Keratinocyte (primary cell): ENCODE data around the gene POLD2. TPM values are rescaled to one million over a fixed set of nuclear protein-coding genes. Genes with fewer than 3 reads are reported as not detected.

Experiments used
- DNase-seq: peaks from one replicate; pipeline ENCODE4 v3.0.0-alpha.2; 2011; ENCODE audit warnings: low read depth, missing footprints, low spot score
- FAIRE-seq: peaks from 2 replicates; lab custom pipeline; 2011; peaks lifted over from hg19 to GRCh38; lab: Jason Lieb, UNC
- H2AFZ ChIP-seq: 2 replicates; pipeline ENCODE4 v1.6.0; 2012; ENCODE audit warnings: low read length, control low read depth, inconsistent platforms; ENCODE audit not compliant: control insufficient read depth
- H3K27ac ChIP-seq: 2 replicates; pipeline ENCODE4 v1.5.1; 2011; ENCODE audit warnings: low read length; ENCODE audit not compliant: control insufficient read depth, insufficient read depth
- H3K27me3 ChIP-seq: 3 replicates; pipeline ENCODE4 v1.6.0; 2011; ENCODE audit warnings: low read length; ENCODE audit not compliant: control insufficient read depth, insufficient read depth; ENCODE audit errors: extremely low read depth
- H3K36me3 ChIP-seq, 2 experiments: 2 replicates in 1 of 2; 3 replicates in 1 of 2; pipeline ENCODE4 v1.5.1; 2011; ENCODE audit warnings: low read length in 2 of 2, mild to moderate bottlenecking in 1 of 2; ENCODE audit not compliant: control insufficient read depth in 2 of 2, insufficient read depth in 2 of 2; ENCODE audit errors: extremely low read depth in 1 of 2
- H3K4me1 ChIP-seq: 3 replicates; pipeline ENCODE4 v1.5.1; 2011; ENCODE audit warnings: low read length; ENCODE audit not compliant: control insufficient read depth, insufficient read depth; ENCODE audit errors: extremely low read depth
- H3K4me2 ChIP-seq: 3 replicates; pipeline ENCODE4 v1.6.0; 2011; ENCODE audit warnings: low read depth, low read length; ENCODE audit not compliant: control insufficient read depth, insufficient read depth; ENCODE audit errors: extremely low read depth
- H3K4me3 ChIP-seq, 3 experiments: fragments of 200-600 bp in 1 of 3; sonication (generic) in 1 of 3; 2 replicates in 2 of 3; 3 replicates in 1 of 3; pipeline ENCODE4 v1.5.1; 2011 to 2016; ENCODE audit warnings: low read length in 3 of 3, mild to moderate bottlenecking in 3 of 3, control low read depth in 2 of 3, inconsistent platforms in 1 of 3, low read depth in 1 of 3, mixed read lengths in 1 of 3, mixed run types in 1 of 3, moderate library complexity in 1 of 3; ENCODE audit not compliant: control insufficient read depth in 2 of 3, insufficient read depth in 2 of 3; ENCODE audit errors: extremely low read depth in 1 of 3
- H3K79me2 ChIP-seq: 2 replicates; pipeline ENCODE4 v1.6.0; 2012; ENCODE audit warnings: low read length; ENCODE audit not compliant: control insufficient read depth, insufficient read depth
- H3K9ac ChIP-seq: 3 replicates; pipeline ENCODE4 v1.6.0; 2011; ENCODE audit warnings: low read length; ENCODE audit not compliant: control insufficient read depth, insufficient read depth; ENCODE audit errors: extremely low read depth
- H3K9me1 ChIP-seq: 3 replicates; pipeline ENCODE4 v1.6.0; 2011; ENCODE audit warnings: low read length; ENCODE audit not compliant: control insufficient read depth, insufficient read depth; ENCODE audit errors: extremely low read depth
- H3K9me3 ChIP-seq: 2 replicates; pipeline ENCODE4 v1.5.1; 2012; ENCODE audit warnings: low read depth, low read length; ENCODE audit not compliant: control insufficient read depth
- H4K20me1 ChIP-seq: 3 replicates; pipeline ENCODE4 v1.6.0; 2011; ENCODE audit warnings: low read length; ENCODE audit not compliant: control insufficient read depth, insufficient read depth; ENCODE audit errors: extremely low read depth
- CTCF ChIP-seq, 3 experiments: IDR thresholded peaks in 1 of 3; conservative IDR thresholded peaks in 1 of 3; optimal IDR thresholded peaks in 1 of 3; 2 replicates in 2 of 3; 3 replicates in 1 of 3; pipeline versions ENCODE3 to v1.5.1; 2011; ENCODE audit warnings: low read length in 3 of 3, mild to moderate bottlenecking in 3 of 3, moderate library complexity in 2 of 3, control low read depth in 1 of 3, inconsistent platforms in 1 of 3; ENCODE audit not compliant: insufficient read depth in 2 of 3; ENCODE audit errors: extremely low read depth in 1 of 3
- EZH2 ChIP-seq: IDR thresholded peaks from one replicate; pipeline ENCODE4 v1.6.1; 2012; ENCODE audit warnings: inconsistent platforms, mild to moderate bottlenecking, low read length, moderate library complexity
- dilution Hi-C: fragments of 300-500 bp; cut with MboI; formaldehyde crosslinking; loops from one replicate; pipeline ENCODE4 v1.7.0; 2020; ENCODE audit warnings: low sequenced_read_pairs; ENCODE audit not compliant: extremely low pct_ligation_motif_present
- polyA plus RNA-seq, 5 experiments: library from polyadenylated mRNA; depleted of rRNA in 3 of 5; stranded (reverse) in 3 of 5; stranded (forward) in 1 of 5; unstranded in 1 of 5; fragments of >200 nt; gene quantifications; 1 replicate in 1 of 5; 2 replicates in 3 of 5; 3 replicates in 1 of 5; pipeline versions ENCODE4 v1.2.1 to v1.2.3, GENCODE V29; 2011 to 2012; ENCODE audit warnings: missing spikeins in 2 of 5, low read depth in 1 of 5, low replicate concordance in 1 of 5

The POLD2 gene
- polyA plus RNA-seq, 1 donor (not counting 4 experiments of a cell fraction or from before 2014, with no cell fraction given), result 158 TPM

DNA sequence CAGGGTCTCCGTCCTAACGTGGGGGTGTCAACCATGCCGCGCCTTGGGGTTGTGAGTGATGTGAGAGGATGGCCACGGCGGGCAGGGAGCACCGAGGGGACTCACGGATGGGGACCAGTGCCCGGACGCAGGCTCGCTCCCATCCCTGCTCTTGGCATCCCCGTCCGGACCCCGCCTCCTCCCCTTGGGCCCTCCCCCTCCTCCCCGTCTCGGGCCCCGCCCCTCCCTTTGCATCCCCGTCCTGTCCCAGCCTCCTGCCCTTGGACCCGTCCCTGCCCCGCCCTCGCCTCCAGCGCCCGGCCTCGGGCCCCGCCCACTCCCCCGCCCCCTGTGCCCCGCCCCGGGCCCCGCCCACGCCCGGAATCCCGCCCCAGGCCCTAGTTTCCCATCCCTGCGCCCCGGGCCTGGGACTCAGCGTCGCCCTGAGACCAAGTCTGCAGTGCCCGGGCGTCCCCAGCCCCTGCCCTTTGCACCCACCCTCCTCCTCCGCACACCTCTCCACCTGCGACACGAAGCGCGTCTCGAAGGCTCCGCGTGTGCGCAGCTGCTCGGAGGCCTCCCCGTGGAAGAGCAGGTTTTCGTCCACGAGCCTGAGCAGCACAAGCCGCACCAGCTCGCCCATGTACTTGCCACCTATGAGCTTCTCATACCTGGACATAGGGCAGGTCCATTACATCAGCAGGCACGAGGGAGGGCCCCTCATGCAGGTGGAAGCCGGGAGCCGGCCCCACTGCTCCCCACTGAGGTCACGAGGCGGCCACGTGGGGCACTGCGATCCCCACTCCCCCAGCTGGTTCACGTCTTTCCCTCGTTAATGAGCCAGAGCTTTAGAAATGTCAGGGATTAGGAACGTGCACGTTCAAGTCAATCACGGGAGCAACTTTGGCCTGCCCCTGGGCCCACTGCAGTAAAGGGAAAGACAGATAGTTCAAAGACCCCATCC, 22.9 kb upstream of the POLD2 start:
- no peak overlapping the region for H3K9ac ChIP-seq
- no peaks in the 10 kb centered on the region for H3K79me2 ChIP-seq
- H3K4me3 ChIP-seq, result peak overlapping the region in 1 of 3 experiments; percentile 11
- H2AFZ ChIP-seq, result no peak overlapping the region
- no peaks in the 10 kb centered on the region for H3K9me3 ChIP-seq
- H3K9me1 ChIP-seq, result no peaks in the 10 kb centered on the region
- H3K36me3 ChIP-seq, result no peaks in the 10 kb centered on the region
- peaks cover 3% of the 10 kb centered on the region for H3K4me1 ChIP-seq
- TF ChIP-seq EZH2 (peak; percentile 17), CTCF (optimal IDR thresholded peaks at IDR 0.05 in 1 of 3, IDR thresholded peaks at IDR 0.05 in 1 of 3, conservative IDR thresholded peaks at IDR 0.05 in 1 of 3; ENCODE audit: extremely low read depth in 1 of 3, insufficient read depth in 2 of 3, low read length in 3 of 3) (no peak)
- DNase-seq (no peak), FAIRE-seq (no peak)
- H3K27me3 ChIP-seq, result peaks cover 32% of the 10 kb centered on the region
- H3K27ac ChIP-seq, result no peak overlapping the region
- no peaks in the 10 kb centered on the region for H4K20me1 ChIP-seq
- H3K4me2 ChIP-seq, result no peak overlapping the region
- dilution Hi-C loops, result no loop called here

GRCh38 chr7:44145479-44145968, 22.2 kb upstream of the POLD2 start:
- FAIRE-seq, result no peak
- Histone ChIP-seq H3K4me2 (no peak overlapping the region), H2AFZ (no peak overlapping the region)

More at GRCh38 chr7:44145479-44145968, 22.2 kb upstream of the POLD2 start:
- peaks cover 3% of the 10 kb centered on the region for H3K4me1 ChIP-seq
- H3K9me3 ChIP-seq, result no peaks in the 10 kb centered on the region
- no peak for TF ChIP-seq CTCF (optimal IDR thresholded peaks at IDR 0.05 in 1 of 3, IDR thresholded peaks at IDR 0.05 in 1 of 3, conservative IDR thresholded peaks at IDR 0.05 in 1 of 3; ENCODE audit: extremely low read depth in 1 of 3, insufficient read depth in 2 of 3, low read length in 3 of 3)
- TF ChIP-seq EZH2, result peak; percentile 36
- H3K27me3 ChIP-seq, result peaks cover 29% of the 10 kb centered on the region
- no peaks in the 10 kb centered on the region for H4K20me1 ChIP-seq
- no peaks in the 10 kb centered on the region for H3K79me2 ChIP-seq
- H3K36me3 ChIP-seq, result no peaks in the 10 kb centered on the region
- no peak overlapping the region for H3K9ac ChIP-seq
- dilution Hi-C loops, result no loop called here
- H3K9me1 ChIP-seq, result no peaks in the 10 kb centered on the region
- no peak overlapping the region for H3K27ac ChIP-seq
- no peak for DNase-seq
- no peak overlapping the region for H3K4me3 ChIP-seq
